ENCODE measurements around the gene CKAP5.

CKAP5 gene

GRCh38 chr11:46845740-46846509 is at the start of gene CKAP5:
Gene CKAP5, minus strand, starts transcription at chr11:46846280. Its CDS starts 25,049 bp downstream, at chr11:46821231.
- H3K4me3 ChIP-seq (ENCODE audit: low read length) = peak within 1 kb of the TSS; percentile 83
- TF ChIP-seq CTCF (IDR thresholded peaks at IDR 0.05; ENCODE audit: insufficient read depth, low read depth, low read length, missing control alignments) = no peak
- DNase-seq (ENCODE audit: low read depth) = peak; percentile 92

GRCh38 chr11:46895821-46896220 is 49.7 kb upstream of the CKAP5 start:
- DNase-seq (ENCODE audit: low read depth) = no peak
- H3K4me3 ChIP-seq (ENCODE audit: low read length) = no peak overlapping the region
- no peak for TF ChIP-seq CTCF (IDR thresholded peaks at IDR 0.05; ENCODE audit: insufficient read depth, low read depth, low read length, missing control alignments)

- no peak for DNase-seq (ENCODE audit: low read depth)
- TF ChIP-seq CTCF (IDR thresholded peaks at IDR 0.05; ENCODE audit: insufficient read depth, low read depth, low read length, missing control alignments) = no peak
- no peak overlapping the region for H3K4me3 ChIP-seq (ENCODE audit: low read length)
These were observed 48.9 kb upstream of the CKAP5 start for GRCh38 chr11:46894961-46895360.

- no peak for DNase-seq (ENCODE audit: low read depth)
- H3K4me3 ChIP-seq (ENCODE audit: low read length) = no peak overlapping the region
- no peak for TF ChIP-seq CTCF (IDR thresholded peaks at IDR 0.05; ENCODE audit: insufficient read depth, low read depth, low read length, missing control alignments)
These were observed 48.4 kb upstream of the CKAP5 start for GRCh38 chr11:46894506-46894905.

- no peak for TF ChIP-seq CTCF (IDR thresholded peaks at IDR 0.05; ENCODE audit: insufficient read depth, low read depth, low read length, missing control alignments)
- DNase-seq (ENCODE audit: low read depth) = no peak
- H3K4me3 ChIP-seq (ENCODE audit: low read length) = no peak overlapping the region
These were observed 46.8 kb upstream of the CKAP5 start for GRCh38 chr11:46892838-46893237.

GRCh38 chr11:46892109-46892508 is 46.0 kb upstream of the CKAP5 start:
- no peak overlapping the region for H3K4me3 ChIP-seq (ENCODE audit: low read length)
- no peak for TF ChIP-seq CTCF (IDR thresholded peaks at IDR 0.05; ENCODE audit: insufficient read depth, low read depth, low read length, missing control alignments)
- DNase-seq (ENCODE audit: low read depth) = no peak

GRCh38 chr11:46890665-46891064 is 44.6 kb upstream of the CKAP5 start:
- no peak overlapping the region for H3K4me3 ChIP-seq (ENCODE audit: low read length)
- peak; percentile 37 for DNase-seq (ENCODE audit: low read depth)
- TF ChIP-seq CTCF (IDR thresholded peaks at IDR 0.05; ENCODE audit: insufficient read depth, low read depth, low read length, missing control alignments) = no peak
